HG02642 (cell line): ENCODE results near the gene PCDHGA6.
"Not testable (repeated sequence)": the region's sequence is repeated elsewhere in the genome, so short reads cannot be mapped to it uniquely, and the experiment has no call there.

Experiments
- ATAC-seq: cut with Tn5 transposase; IDR thresholded peaks from one replicate; pipeline ENCODE4 v1.9.1; 2021; ENCODE audit warnings: mild to moderate bottlenecking; ENCODE audit not compliant: unreplicated experiment, poor library complexity

PCDHGA6 gene

DNA sequence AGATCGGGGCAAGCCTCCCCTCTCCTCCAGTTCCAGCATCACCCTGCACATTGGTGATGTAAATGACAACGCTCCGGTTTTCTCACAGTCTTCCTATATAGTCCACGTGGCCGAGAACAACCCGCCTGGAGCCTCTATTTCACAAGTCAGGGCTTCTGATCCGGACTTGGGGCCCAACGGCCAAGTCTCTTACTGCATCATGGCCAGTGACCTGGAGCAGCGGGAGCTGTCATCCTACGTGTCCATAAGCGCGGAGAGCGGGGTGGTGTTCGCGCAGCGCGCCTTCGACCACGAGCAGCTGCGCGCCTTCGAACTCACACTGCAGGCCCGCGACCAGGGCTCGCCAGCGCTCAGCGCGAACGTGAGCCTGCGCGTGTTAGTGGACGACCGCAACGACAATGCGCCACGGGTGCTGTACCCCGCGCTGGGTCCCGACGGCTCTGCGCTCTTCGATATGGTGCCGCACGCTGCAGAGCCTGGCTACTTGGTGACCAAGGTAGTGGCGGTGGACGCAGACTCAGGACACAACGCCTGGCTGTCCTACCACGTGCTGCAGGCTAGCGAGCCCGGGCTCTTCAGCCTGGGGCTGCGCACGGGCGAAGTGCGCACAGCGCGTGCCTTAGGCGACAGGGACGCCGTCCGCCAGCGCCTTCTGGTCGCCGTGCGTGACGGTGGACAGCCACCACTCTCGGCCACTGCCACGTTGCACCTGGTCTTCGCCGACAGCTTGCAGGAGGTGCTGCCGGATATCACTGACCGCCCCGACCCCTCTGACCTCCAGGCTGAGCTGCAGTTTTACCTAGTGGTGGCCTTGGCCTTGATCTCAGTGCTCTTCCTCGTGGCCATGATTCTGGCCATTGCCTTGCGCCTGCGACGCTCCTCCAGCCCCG is 15.7 kb downstream of the PCDHGA6 start:
- ATAC-seq = no peak

DNA sequence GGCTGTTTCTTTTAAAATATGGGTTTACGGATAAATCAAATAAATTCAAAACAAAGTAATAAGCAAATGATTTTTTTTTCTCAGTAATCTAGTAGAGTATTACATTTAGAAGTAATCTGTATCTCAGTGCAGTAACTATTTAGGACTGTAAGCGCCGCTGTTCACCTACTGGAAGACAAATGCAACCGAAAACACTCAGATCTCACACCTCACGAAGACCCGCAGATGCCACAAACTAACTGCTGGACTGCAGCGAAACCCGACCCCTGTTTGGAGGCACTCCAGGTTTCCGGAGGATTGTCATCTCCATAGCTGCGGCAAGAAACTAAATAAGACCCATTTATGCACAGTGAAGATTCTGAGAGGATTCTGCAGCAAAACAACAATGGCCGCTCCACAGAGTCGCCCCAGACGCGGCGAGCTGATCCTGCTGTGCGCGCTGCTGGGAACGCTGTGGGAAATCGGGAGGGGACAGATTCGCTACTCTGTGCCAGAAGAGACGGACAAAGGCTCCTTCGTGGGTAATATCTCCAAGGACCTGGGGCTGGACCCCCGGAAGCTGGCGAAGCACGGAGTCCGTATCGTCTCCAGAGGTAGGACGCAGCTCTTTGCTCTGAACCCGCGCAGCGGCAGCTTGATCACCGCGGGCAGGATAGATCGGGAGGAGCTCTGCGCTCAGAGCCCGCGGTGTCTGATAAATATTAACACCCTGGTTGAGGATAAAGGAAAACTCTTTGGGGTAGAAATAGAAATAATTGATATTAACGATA is 18.9 kb downstream of the PCDHGA6 start, which contains the start of gene PCDHGA8:
Gene PCDHGA8 (plus strand): TSS at position 205 of the 770 bp plus-strand sequence. CDS start 181 bp downstream, at position 386.
- no peak for ATAC-seq

DNA sequence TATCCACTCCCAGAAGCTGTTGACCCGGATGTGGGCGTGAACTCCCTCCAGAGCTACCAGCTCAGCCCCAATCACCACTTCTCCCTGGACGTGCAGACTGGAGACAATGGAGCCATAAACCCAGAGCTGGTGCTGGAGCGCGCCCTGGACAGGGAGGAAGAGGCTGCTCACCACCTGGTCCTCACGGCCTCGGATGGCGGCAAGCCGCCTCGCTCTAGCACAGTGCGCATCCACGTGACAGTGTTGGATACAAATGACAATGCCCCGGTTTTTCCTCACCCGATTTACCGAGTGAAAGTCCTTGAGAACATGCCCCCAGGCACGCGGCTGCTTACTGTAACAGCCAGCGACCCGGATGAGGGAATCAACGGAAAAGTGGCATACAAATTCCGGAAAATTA is 19.6 kb downstream of the PCDHGA6 start:
- ATAC-seq = no peak

DNA sequence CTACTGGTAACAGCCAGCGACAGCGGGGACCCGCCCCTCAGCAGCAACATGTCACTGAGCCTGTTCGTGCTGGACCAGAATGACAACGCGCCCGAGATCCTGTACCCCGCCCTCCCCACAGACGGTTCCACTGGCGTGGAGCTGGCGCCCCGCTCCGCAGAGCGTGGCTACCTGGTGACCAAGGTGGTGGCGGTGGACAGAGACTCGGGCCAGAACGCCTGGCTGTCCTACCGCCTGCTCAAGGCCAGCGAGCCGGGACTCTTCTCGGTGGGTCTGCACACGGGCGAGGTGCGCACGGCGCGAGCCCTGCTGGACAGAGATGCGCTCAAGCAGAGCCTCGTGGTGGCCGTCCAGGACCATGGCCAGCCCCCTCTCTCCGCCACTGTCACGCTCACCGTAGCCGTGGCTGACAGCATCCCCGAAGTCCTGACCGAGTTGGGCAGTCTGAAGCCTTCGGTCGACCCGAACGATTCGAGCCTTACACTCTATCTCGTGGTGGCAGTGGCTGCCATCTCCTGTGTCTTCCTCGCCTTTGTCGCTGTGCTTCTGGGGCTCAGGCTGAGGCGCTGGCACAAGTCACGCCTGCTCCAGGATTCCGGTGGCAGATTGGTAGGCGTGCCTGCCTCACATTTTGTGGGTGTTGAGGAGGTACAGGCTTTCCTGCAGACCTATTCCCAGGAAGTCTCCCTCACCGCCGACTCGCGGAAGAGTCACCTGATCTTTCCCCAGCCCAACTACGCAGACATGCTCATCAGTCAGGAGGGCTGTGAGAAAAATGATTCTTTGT is 20.9 kb downstream of the PCDHGA6 start:
- ATAC-seq = not testable (repeated sequence)

DNA sequence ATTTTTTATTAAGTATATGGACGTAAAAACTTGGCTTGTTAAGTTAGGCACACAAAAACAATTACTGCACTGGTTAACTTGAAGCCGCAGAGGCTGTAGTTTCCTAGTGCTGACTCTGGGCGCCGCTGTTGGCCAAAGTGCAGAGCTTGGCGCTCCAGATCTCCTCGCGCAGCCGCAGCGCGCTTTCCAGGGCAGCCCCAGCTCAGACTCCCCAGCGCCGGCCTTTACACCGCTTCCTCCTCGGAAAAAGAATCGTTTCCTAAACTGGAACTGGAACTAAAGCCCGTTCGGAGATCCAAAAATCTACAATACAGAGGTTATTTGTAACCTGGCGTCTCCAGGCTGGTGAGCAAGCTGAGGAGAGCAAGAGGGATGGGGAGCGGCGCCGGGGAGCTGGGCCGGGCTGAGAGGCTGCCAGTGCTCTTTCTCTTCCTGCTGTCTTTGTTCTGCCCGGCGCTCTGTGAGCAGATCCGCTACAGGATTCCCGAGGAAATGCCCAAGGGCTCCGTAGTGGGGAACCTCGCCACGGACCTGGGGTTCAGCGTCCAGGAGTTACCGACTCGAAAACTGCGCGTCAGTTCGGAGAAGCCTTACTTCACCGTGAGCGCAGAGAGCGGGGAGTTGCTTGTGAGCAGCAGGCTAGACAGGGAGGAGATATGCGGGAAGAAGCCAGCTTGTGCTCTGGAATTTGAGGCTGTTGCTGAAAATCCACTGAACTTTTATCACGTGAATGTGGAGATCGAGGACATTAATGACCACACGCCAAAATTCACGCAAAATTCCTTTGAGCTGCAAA is 24.3 kb downstream of the PCDHGA6 start, which contains the start of gene PCDHGB5:
Gene PCDHGB5 (plus strand): TSS at position 192 of the 796 bp plus-strand sequence. CDS start 181 bp downstream, at position 373.
- peak; percentile 97 for ATAC-seq

DNA sequence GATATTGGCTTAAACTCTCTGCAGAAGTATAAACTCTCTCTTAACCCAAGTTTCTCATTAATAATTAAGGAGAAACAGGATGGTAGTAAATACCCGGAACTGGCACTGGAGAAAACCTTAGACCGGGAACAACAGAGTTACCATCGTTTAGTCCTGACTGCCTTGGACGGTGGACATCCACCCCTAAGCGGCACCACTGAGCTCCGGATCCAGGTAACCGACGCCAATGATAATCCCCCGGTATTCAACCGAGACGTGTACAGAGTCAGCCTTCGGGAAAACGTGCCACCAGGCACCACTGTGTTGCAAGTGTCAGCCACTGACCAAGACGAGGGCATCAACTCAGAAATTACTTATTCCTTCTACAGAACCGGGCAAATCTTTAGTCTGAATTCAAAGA is 24.9 kb downstream of the PCDHGA6 start:
- no peak for ATAC-seq

DNA sequence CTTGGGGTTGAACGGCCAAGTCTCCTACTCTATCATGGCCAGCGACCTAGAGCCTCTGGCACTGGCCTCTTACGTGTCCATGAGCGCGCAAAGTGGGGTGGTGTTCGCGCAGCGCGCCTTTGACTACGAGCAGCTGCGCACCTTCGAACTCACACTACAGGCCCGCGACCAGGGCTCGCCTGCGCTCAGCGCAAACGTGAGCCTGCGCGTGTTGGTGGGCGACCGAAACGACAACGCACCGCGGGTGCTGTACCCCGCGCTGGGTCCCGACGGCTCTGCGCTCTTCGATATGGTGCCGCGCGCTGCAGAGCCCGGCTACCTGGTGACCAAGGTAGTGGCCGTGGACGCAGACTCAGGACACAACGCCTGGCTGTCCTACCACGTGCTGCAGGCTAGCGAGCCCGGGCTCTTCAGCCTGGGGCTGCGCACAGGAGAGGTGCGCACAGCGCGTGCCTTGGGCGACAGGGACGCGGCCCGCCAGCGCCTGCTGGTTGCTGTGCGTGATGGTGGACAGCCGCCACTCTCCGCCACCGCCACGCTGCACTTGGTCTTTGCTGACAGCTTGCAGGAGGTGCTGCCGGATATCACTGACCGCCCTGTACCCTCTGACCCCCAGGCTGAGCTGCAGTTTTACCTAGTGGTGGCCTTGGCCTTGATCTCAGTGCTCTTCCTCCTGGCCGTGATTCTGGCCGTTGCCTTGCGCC is 26.0 kb downstream of the PCDHGA6 start:
- no peak for ATAC-seq

DNA sequence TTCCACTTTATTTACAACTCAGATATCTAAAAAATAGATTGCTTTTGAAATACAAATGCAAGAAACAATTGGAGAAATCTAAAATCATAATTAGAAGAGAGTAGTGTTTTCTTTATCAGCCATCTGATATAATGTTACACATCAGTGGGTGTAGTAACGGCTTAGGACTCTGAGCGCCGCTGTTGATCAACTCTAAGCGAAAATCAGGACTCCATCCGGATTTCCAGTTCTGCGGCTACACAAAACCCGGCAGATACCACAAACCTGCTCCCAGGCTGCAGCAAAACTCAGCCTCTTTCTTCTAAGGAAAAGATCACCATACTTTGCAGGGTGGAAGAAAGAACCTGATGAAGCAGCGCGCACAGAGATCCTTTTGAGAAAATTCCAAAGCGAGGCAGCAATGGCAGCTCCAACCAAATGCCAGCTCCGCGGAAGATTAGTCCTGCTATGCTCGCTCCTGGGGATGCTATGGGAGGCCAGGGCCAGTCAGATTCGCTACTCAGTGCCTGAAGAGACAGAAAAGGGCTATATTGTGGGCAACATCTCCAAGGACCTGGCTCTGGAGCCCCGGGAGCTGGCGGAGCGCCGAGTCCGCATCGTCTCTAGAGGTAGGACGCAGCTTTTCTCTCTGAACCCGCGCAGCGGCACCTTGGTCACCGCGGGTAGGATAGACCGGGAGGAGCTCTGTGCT is 29.0 kb downstream of the PCDHGA6 start, which contains the start of gene PCDHGA9:
Gene PCDHGA9 (plus strand): TSS at position 226 of the 691 bp plus-strand sequence. CDS start 175 bp downstream, at position 401.
- ATAC-seq = no peak

DNA sequence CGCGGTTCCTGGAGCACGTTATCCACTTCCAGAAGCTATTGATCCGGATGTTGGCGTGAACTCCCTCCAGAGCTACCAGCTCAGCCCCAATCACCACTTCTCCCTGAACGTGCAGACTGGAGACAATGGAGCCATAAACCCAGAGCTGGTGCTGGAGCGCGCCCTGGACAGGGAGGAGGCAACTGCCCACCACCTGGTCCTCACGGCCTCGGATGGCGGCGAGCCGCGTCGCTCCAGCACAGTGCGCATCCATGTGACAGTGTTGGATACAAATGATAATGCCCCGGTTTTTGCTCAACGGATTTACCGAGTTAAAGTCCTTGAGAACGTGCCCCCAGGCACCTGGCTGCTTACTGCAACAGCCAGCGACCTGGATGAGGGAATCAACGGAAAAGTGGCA is 29.7 kb downstream of the PCDHGA6 start:
- ATAC-seq = no peak

DNA sequence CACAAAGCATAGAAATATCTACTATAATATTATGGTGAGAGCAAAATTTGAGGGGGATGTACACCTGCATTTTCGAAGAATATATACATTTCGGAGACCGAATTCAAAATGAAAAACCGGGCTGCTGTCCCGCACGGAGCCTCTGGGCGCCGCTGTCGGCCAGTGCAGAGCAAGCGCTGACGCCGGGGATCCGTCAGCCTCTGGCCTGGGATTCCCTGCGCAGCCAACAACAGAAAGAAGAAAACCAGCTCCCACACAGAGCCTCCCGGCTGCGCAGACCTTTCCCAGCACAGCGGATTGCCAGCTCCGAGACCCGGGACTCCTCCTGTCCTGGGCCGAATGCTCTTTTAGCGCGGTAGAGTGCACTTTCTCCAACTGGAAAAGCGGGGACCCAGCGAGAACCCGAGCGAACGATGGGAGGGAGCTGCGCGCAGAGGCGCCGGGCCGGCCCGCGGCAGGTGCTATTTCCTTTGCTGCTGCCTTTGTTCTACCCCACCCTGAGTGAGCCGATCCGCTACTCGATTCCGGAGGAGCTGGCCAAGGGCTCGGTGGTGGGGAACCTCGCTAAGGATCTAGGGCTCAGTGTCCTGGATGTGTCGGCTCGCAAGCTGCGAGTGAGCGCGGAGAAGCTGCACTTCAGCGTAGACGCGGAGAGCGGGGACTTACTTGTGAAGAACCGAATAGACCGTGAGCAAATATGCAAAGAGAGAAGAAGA is 34.3 kb downstream of the PCDHGA6 start, which contains the start of gene PCDHGB6:
Gene PCDHGB6 (plus strand): TSS at position 232 of the 716 bp plus-strand sequence. CDS start 182 bp downstream, at position 414.
- ATAC-seq = peak; percentile 79

DNA sequence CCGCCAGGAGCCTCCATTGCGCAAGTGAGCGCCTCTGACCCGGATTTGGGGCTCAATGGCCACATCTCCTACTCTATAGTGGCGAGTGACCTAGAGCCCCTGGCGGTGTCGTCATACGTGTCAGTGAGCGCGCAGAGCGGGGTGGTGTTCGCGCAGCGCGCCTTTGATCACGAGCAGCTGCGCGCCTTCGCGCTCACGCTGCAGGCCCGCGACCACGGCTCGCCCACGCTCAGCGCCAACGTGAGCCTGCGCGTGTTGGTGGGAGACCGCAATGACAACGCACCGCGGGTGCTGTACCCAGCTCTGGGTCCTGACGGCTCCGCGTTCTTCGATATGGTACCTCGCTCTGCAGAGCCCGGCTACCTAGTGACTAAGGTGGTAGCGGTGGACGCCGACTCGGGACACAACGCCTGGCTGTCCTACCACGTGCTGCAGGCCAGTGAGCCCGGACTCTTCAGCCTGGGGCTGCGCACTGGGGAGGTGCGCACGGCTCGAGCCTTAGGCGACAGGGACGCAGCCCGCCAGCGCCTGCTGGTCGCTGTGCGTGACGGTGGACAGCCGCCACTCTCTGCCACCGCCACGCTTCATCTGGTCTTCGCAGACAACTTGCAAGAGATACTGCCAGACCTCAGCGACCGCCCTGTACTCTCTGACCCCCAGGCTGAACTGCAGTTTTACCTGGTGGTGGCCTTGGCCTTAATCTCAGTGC is 36.1 kb downstream of the PCDHGA6 start:
- ATAC-seq = no peak

DNA sequence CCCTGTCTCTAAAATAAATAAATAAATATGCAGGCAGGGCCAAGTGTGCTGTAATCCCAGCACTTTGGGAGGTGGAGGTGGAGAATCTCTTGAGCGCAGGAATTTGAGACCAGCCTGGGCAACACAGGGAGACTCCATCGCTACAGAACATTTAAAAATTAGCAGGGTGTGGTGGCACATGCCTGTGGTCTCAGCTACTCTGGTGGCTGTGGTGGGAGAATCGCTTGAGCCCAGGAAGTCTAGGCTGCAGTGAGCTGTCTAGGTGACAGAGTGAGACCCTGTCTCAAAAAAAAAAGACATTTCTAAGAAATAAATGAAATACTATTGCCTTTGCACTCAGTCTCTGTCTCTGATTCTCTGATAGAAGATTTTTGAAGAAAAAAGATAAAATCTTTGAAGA is 37.9 kb downstream of the PCDHGA6 start:
- ATAC-seq = no peak

DNA sequence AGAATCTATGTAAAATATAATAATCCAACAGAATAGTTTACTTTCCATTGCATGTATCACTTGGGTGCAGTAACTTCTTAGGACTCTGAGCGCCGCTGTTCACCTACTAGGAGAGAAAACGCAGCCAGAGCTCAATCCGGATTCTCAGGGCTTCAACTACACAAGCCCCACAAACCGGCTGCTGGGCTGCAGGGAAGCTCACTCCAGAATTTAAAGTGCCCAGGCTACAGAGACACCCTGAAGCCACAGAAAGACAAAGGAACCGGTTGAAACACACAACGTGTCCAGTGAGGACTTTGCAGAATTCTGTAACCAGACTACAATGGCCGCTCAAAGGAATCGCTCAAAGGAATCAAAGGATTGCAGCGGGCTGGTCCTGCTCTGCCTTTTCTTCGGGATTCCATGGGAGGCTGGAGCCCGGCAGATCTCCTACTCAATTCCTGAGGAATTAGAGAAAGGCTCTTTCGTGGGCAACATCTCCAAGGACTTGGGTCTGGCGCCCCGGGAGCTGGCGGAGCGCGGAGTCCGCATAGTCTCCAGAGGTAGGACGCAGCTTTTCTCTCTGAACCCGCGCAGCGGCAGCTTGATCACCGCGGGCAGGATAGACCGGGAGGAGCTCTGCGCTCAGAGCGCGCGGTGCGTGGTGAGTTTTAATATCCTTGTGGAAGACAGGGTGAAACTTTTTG is 39.3 kb downstream of the PCDHGA6 start, which contains the start of gene PCDHGA10:
Gene PCDHGA10 (plus strand): TSS at position 134 of the 686 bp plus-strand sequence. CDS start 189 bp downstream, at position 323.
- ATAC-seq = peak; percentile 69

DNA sequence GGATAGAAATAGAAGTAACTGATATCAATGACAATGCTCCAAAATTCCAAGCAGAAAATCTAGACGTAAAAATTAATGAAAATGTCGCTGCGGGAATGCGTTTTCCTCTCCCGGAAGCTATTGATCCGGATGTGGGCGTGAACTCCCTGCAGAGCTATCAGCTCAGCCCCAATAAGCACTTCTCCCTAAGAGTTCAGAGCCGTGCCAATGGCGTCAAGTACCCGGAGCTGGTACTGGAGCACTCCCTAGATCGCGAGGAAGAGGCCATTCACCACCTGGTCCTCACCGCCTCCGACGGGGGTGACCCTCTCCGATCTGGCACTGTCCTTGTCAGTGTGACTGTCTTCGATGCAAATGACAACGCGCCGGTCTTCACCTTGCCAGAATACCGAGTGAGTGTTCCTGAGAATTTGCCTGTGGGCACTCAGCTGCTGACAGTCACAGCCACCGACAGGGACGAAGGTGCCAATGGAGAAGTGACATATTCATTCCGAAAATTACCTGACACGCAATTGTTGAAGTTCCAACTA is 39.9 kb downstream of the PCDHGA6 start:
- ATAC-seq = no peak

DNA sequence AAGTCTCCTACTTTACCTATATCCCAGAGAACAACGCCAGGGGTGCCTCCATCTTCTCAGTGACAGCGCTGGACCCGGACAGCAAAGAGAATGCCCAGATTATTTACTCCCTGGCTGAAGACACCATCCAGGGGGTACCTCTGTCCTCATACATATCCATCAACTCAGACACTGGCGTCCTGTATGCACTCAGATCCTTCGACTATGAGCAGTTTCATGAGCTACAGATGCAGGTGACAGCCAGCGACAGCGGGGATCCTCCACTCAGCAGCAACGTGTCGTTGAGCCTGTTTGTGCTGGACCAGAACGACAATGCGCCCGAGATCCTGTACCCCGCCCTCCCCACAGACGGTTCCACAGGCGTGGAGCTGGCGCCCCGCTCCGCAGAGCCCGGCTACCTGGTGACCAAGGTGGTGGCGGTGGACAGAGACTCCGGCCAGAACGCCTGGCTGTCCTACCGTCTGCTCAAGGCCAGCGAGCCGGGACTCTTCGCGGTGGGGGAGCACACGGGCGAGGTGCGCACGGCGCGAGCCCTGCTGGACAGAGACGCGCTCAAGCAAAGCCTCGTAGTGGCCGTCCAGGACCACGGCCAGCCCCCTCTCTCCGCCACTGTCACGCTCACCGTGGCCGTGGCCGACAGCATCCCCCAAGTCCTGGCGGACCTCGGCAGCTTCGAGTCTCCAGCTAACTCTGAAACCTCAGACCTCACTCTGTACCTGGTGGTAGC is 41.0 kb downstream of the PCDHGA6 start:
- not testable (repeated sequence) for ATAC-seq
